Putamen (tissue), 1 donor: ENCODE measurements around the gene SEC63.
A peak's percentile ranks its signal among the peaks of the same experiment; 100 is the strongest.
"Not testable (repeated sequence)": the region's sequence is repeated elsewhere in the genome, so short reads cannot be mapped to it uniquely, and the experiment has no call there.

ENCODE experiments used
- DNase-seq: peaks from one replicate; pipeline ENCODE4 v3.0.0-alpha.2; 2016; ENCODE audit warnings: low spot score

SEC63 gene

GRCh38 chr6:107862383-107862782 is 95.6 kb downstream of the SEC63 start:
- DNase-seq: no peak

GRCh38 chr6:107860963-107861362 is 97.0 kb downstream of the SEC63 start:
- DNase-seq: not testable (repeated sequence)

GRCh38 chr6:107860144-107860543 is 97.9 kb downstream of the SEC63 start:
- DNase-seq: not testable (repeated sequence)

- DNase-seq: no peak
These were observed 104.8 kb downstream of the SEC63 start for GRCh38 chr6:107853230-107853629.

- DNase-seq: no peak
These were observed 108.7 kb downstream of the SEC63 start for GRCh38 chr6:107849325-107849724.

- DNase-seq: peak; percentile 56
These were observed 109.9 kb downstream of the SEC63 start for GRCh38 chr6:107847844-107848802.

- DNase-seq: no peak
These were observed 111.7 kb downstream of the SEC63 start for GRCh38 chr6:107846262-107846795.

- no peak for DNase-seq
These were observed 112.2 kb downstream of the SEC63 start for GRCh38 chr6:107845777-107846176.

GRCh38 chr6:107843400-107843799 is 114.6 kb downstream of the SEC63 start:
- no peak for DNase-seq

- no peak for DNase-seq
These were observed 116.7 kb downstream of the SEC63 start for GRCh38 chr6:107841275-107841670.

GRCh38 chr6:107840636-107841274 is 117.3 kb downstream of the SEC63 start:
- DNase-seq: no peak

- DNase-seq: no peak
These were observed 124.9 kb downstream of the SEC63 start for GRCh38 chr6:107833136-107833535.

- DNase-seq: no peak
These were observed 125.6 kb downstream of the SEC63 start for GRCh38 chr6:107832151-107833056.

- no peak for DNase-seq
These were observed 127.9 kb downstream of the SEC63 start for GRCh38 chr6:107830060-107830459.

- DNase-seq: no peak
These were observed 130.5 kb downstream of the SEC63 start for GRCh38 chr6:107827541-107827940.

GRCh38 chr6:107823047-107823557 is 134.9 kb downstream of the SEC63 start:
- no peak for DNase-seq

GRCh38 chr6:107822176-107823046 is 135.6 kb downstream of the SEC63 start:
- no peak for DNase-seq

- DNase-seq: no peak
These were observed 136.4 kb downstream of the SEC63 start for GRCh38 chr6:107821591-107821990.

GRCh38 chr6:107820338-107821261 is 137.4 kb downstream of the SEC63 start:
- DNase-seq: no peak

GRCh38 chr6:107819964-107820337 is 138.1 kb downstream of the SEC63 start:
- DNase-seq: no peak
